ENCODE measurements around the gene ASAP2.
"Not testable (repeated sequence)": the region's sequence is repeated elsewhere in the genome, so short reads cannot be mapped to it uniquely, and the experiment has no call there.

The ASAP2 gene

GRCh38 chr2:9392898-9393765, 186.5 kb downstream of the ASAP2 start:
- H3K4me1 ChIP-seq (ENCODE audit: control insufficient read depth, insufficient read depth, low read length): no peaks in the 10 kb centered on the region
- no peaks in the 10 kb centered on the region for H3K27me3 ChIP-seq (ENCODE audit: control insufficient read depth in 1 of 2, insufficient read depth in 2 of 2, low read length in 2 of 2)
- H3K9me3 ChIP-seq (ENCODE audit: control insufficient read depth in 2 of 2, low read length in 2 of 2): no peaks in the 10 kb centered on the region
- H3K9ac ChIP-seq (ENCODE audit: low read length in 2 of 2): peak overlapping the region in 1 of 2 donors; percentile 28
- H3K36me3 ChIP-seq (ENCODE audit: control insufficient read depth in 2 of 2, insufficient read depth in 2 of 2, low read length in 2 of 2): peaks cover 14 to 18% of the 10 kb centered on the region in 2 donors
- peak overlapping the region; percentile 55 for H3K27ac ChIP-seq (ENCODE audit: low read length)
- no peak overlapping the region for H3K4me3 ChIP-seq (ENCODE audit: low read length in 2 of 2)

GRCh38 chr2:9394816-9395215, 188.2 kb downstream of the ASAP2 start:
- peaks cover 8% of the 10 kb centered on the region for H3K4me1 ChIP-seq (ENCODE audit: control insufficient read depth, insufficient read depth, low read length)
- H3K9ac ChIP-seq (ENCODE audit: low read length in 2 of 2): no peak overlapping the region
- no peaks in the 10 kb centered on the region for H3K9me3 ChIP-seq (ENCODE audit: control insufficient read depth in 2 of 2, low read length in 2 of 2)
- H3K4me3 ChIP-seq (ENCODE audit: low read length in 2 of 2): no peak overlapping the region
- H3K27ac ChIP-seq (ENCODE audit: low read length): no peak overlapping the region
- peaks cover 11 to 14% of the 10 kb centered on the region in 2 donors for H3K36me3 ChIP-seq (ENCODE audit: control insufficient read depth in 2 of 2, insufficient read depth in 2 of 2, low read length in 2 of 2)
- H3K27me3 ChIP-seq (ENCODE audit: control insufficient read depth in 1 of 2, insufficient read depth in 2 of 2, low read length in 2 of 2): no peaks in the 10 kb centered on the region

GRCh38 chr2:9397201-9397600, 190.6 kb downstream of the ASAP2 start:
- peaks cover 10% of the 10 kb centered on the region for H3K4me1 ChIP-seq (ENCODE audit: control insufficient read depth, insufficient read depth, low read length)
- H3K9ac ChIP-seq (ENCODE audit: low read length in 2 of 2): no peak overlapping the region
- H3K36me3 ChIP-seq (ENCODE audit: control insufficient read depth in 2 of 2, insufficient read depth in 2 of 2, low read length in 2 of 2): peaks cover 13 to 14% of the 10 kb centered on the region in 2 donors

GRCh38 chr2:9398251-9398650, 191.6 kb downstream of the ASAP2 start:
- peaks cover 15 to 20% of the 10 kb centered on the region in 2 donors for H3K36me3 ChIP-seq (ENCODE audit: control insufficient read depth in 2 of 2, insufficient read depth in 2 of 2, low read length in 2 of 2)
- not testable (repeated sequence) for H3K9me3 ChIP-seq (ENCODE audit: control insufficient read depth in 2 of 2, low read length in 2 of 2); H3K4me1 ChIP-seq (ENCODE audit: control insufficient read depth, insufficient read depth, low read length); H3K4me3 ChIP-seq (ENCODE audit: low read length in 2 of 2); H3K27ac ChIP-seq (ENCODE audit: low read length); H3K9ac ChIP-seq (ENCODE audit: low read length in 2 of 2); H3K27me3 ChIP-seq (ENCODE audit: control insufficient read depth in 1 of 2, insufficient read depth in 2 of 2, low read length in 2 of 2)

More at GRCh38 chr2:9397201-9397600, 190.6 kb downstream of the ASAP2 start:
- Histone ChIP-seq H3K27ac (ENCODE audit: low read length) (no peak overlapping the region), H3K4me3 (ENCODE audit: low read length in 2 of 2) (no peak overlapping the region), H3K27me3 (ENCODE audit: control insufficient read depth in 1 of 2, insufficient read depth in 2 of 2, low read length in 2 of 2) (no peaks in the 10 kb centered on the region), H3K9me3 (ENCODE audit: control insufficient read depth in 2 of 2, low read length in 2 of 2) (no peaks in the 10 kb centered on the region)

GRCh38 chr2:9398881-9399780, 192.5 kb downstream of the ASAP2 start:
- no peak overlapping the region for H3K9ac ChIP-seq (ENCODE audit: low read length in 2 of 2)

GRCh38 chr2:9400268-9401058, 193.9 kb downstream of the ASAP2 start:
- peaks cover 13% of the 10 kb centered on the region for H3K4me1 ChIP-seq (ENCODE audit: control insufficient read depth, insufficient read depth, low read length)
- H3K27ac ChIP-seq (ENCODE audit: low read length): no peak overlapping the region
- no peak overlapping the region for H3K4me3 ChIP-seq (ENCODE audit: low read length in 2 of 2)
- H3K9me3 ChIP-seq (ENCODE audit: control insufficient read depth in 2 of 2, low read length in 2 of 2): no peaks in the 10 kb centered on the region
- no peak overlapping the region for H3K9ac ChIP-seq (ENCODE audit: low read length in 2 of 2)
- H3K36me3 ChIP-seq (ENCODE audit: control insufficient read depth in 2 of 2, insufficient read depth in 2 of 2, low read length in 2 of 2): peaks cover 10 to 13% of the 10 kb centered on the region in 2 donors
- no peaks in the 10 kb centered on the region for H3K27me3 ChIP-seq (ENCODE audit: control insufficient read depth in 1 of 2, insufficient read depth in 2 of 2, low read length in 2 of 2)

More at GRCh38 chr2:9398881-9399780, 192.5 kb downstream of the ASAP2 start:
- Histone ChIP-seq H3K36me3 (ENCODE audit: control insufficient read depth in 2 of 2, insufficient read depth in 2 of 2, low read length in 2 of 2) (peaks cover 15 to 20% of the 10 kb centered on the region in 2 donors), H3K27me3 (ENCODE audit: control insufficient read depth in 1 of 2, insufficient read depth in 2 of 2, low read length in 2 of 2) (no peaks in the 10 kb centered on the region), H3K27ac (ENCODE audit: low read length) (peak overlapping the region; percentile 46), H3K4me3 (ENCODE audit: low read length in 2 of 2) (no peak overlapping the region), H3K4me1 (ENCODE audit: control insufficient read depth, insufficient read depth, low read length) (peaks cover 10% of the 10 kb centered on the region), H3K9me3 (ENCODE audit: control insufficient read depth in 2 of 2, low read length in 2 of 2) (no peaks in the 10 kb centered on the region)

GRCh38 chr2:9401059-9401547, 194.5 kb downstream of the ASAP2 start:
- H3K36me3 ChIP-seq (ENCODE audit: control insufficient read depth in 2 of 2, insufficient read depth in 2 of 2, low read length in 2 of 2): peaks cover 10 to 13% of the 10 kb centered on the region in 2 donors
- no peak overlapping the region for H3K27ac ChIP-seq (ENCODE audit: low read length)
- H3K9me3 ChIP-seq (ENCODE audit: control insufficient read depth in 2 of 2, low read length in 2 of 2): no peaks in the 10 kb centered on the region
- no peak overlapping the region for H3K9ac ChIP-seq (ENCODE audit: low read length in 2 of 2)
- no peak overlapping the region for H3K4me3 ChIP-seq (ENCODE audit: low read length in 2 of 2)
- H3K27me3 ChIP-seq (ENCODE audit: control insufficient read depth in 1 of 2, insufficient read depth in 2 of 2, low read length in 2 of 2): no peaks in the 10 kb centered on the region
- peaks cover 13% of the 10 kb centered on the region for H3K4me1 ChIP-seq (ENCODE audit: control insufficient read depth, insufficient read depth, low read length)

- Histone ChIP-seq H3K9me3 (ENCODE audit: control insufficient read depth in 2 of 2, low read length in 2 of 2) (no peaks in the 10 kb centered on the region), H3K36me3 (ENCODE audit: control insufficient read depth in 2 of 2, insufficient read depth in 2 of 2, low read length in 2 of 2) (peaks cover 10 to 13% of the 10 kb centered on the region in 2 donors)
Measured at GRCh38 chr2:9401646-9402371, 195.2 kb downstream of the ASAP2 start.

GRCh38 chr2:9403924-9404323, 197.3 kb downstream of the ASAP2 start:
- Histone ChIP-seq H3K9me3 (ENCODE audit: control insufficient read depth in 2 of 2, low read length in 2 of 2) (no peaks in the 10 kb centered on the region), H3K4me1 (ENCODE audit: control insufficient read depth, insufficient read depth, low read length) (peaks cover 25% of the 10 kb centered on the region), H3K27me3 (ENCODE audit: control insufficient read depth in 1 of 2, insufficient read depth in 2 of 2, low read length in 2 of 2) (no peaks in the 10 kb centered on the region), H3K4me3 (ENCODE audit: low read length in 2 of 2) (no peak overlapping the region), H3K27ac (ENCODE audit: low read length) (no peak overlapping the region), H3K36me3 (ENCODE audit: control insufficient read depth in 2 of 2, insufficient read depth in 2 of 2, low read length in 2 of 2) (peaks cover 8 to 11% of the 10 kb centered on the region in 2 donors), H3K9ac (ENCODE audit: low read length in 2 of 2) (no peak overlapping the region)

More at GRCh38 chr2:9401646-9402371, 195.2 kb downstream of the ASAP2 start:
- Histone ChIP-seq H3K27me3 (ENCODE audit: control insufficient read depth in 1 of 2, insufficient read depth in 2 of 2, low read length in 2 of 2) (no peaks in the 10 kb centered on the region), H3K4me3 (ENCODE audit: low read length in 2 of 2) (no peak overlapping the region), H3K9ac (ENCODE audit: low read length in 2 of 2) (no peak overlapping the region), H3K4me1 (ENCODE audit: control insufficient read depth, insufficient read depth, low read length) (peaks cover 16% of the 10 kb centered on the region), H3K27ac (ENCODE audit: low read length) (no peak overlapping the region)

Measured in stomach smooth muscle (tissue), 2 donors.